Vagina (tissue), 2 donors: ENCODE data around the gene BFSP1.

ENCODE experiments used
- POLR2A ChIP-seq, 2 donors: fragments of 450-650 bp; IDR thresholded peaks; one replicate each; pipeline ENCODE4 v1.6.1; 2017; ENCODE audit warnings: antibody characterized with exemption in 2 of 2, mild to moderate bottlenecking in 2 of 2, moderate library complexity in 2 of 2
- POLR2AphosphoS5 ChIP-seq, 2 donors: sonication (generic); formaldehyde crosslinking; IDR thresholded peaks; one replicate each; pipeline ENCODE4 v1.9.0; 2017; ENCODE audit warnings: antibody characterized with exemption in 2 of 2, mild to moderate bottlenecking in 2 of 2, low read depth in 1 of 2; ENCODE audit not compliant: insufficient read depth in 1 of 2

GRCh38 chr20:17531665-17532025 is 466 bp upstream of the BFSP1 start:
- no peak for TF ChIP-seq POLR2A (IDR thresholded peaks at IDR 0.05)
- no peak for TF ChIP-seq POLR2AphosphoS5 (IDR thresholded peaks at IDR 0.05; ENCODE audit: insufficient read depth in 1 of 2, low read depth in 1 of 2)
